ENCODE data around the gene ARHGEF28. TPM values are rescaled to one million over a fixed set of nuclear protein-coding genes. Genes with fewer than 3 reads are reported as not detected.

ARHGEF28 gene
- total RNA-seq, 2 experiments from 2014 or later, result not detected

DNA sequence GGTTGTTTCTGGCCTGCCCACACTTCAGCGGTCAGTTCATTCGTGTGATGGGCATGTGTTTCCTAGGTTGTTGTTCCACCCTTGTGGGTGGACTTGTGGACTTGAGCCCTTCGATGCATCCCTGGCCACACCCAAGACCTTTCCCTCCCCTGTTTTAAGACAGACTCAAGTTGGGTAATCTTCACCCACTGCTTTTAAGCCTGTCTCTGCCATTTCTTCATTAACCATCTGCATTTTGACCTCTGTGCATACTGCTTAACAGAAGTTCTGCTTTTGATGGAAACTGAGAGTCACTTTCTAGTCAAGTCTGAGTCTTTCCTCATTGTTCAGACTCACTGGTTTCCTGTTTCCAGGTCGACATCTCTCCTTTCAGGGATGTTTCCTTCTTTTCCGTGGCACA, 233.7 kb downstream of the ARHGEF28 start:
- no peak for DNase-seq (ENCODE audit: low spot score)
- Histone ChIP-seq H3K79me2 (ENCODE audit: insufficient read depth, low read depth, low read length) (no peaks in the 10 kb centered on the region), H3K4me1 (ENCODE audit: insufficient read depth, low read length, poor library complexity, severe bottlenecking) (no peaks in the 10 kb centered on the region), H4K20me1 (ENCODE audit: insufficient read depth, low read length) (no peaks in the 10 kb centered on the region), H3K27ac (ENCODE audit: low read depth, low read length, poor library complexity, severe bottlenecking) (no peak overlapping the region), H3K9me2 (ENCODE audit: insufficient read depth, low read length) (no peaks in the 10 kb centered on the region), H3K36me3 (ENCODE audit: insufficient read depth, low read length) (no peaks in the 10 kb centered on the region), H3K9me3 (ENCODE audit: low read length) (no peaks in the 10 kb centered on the region), H2AFZ (ENCODE audit: low read length) (no peak overlapping the region), H3K4me2 (ENCODE audit: low read length) (no peak overlapping the region), H3K4me3 (ENCODE audit: low read depth, low read length, poor library complexity, severe bottlenecking) (no peak overlapping the region)
- ChIA-PET POLR2A (no interaction called here), CTCF (ENCODE audit: unreplicated experiment) (no interaction called here)
- no peak for TF ChIP-seq EZH2phosphoT487 (IDR thresholded peaks at IDR 0.05; ENCODE audit: borderline replicate concordance, low read depth, low read length)
- TF ChIP-seq, protein P1, sequence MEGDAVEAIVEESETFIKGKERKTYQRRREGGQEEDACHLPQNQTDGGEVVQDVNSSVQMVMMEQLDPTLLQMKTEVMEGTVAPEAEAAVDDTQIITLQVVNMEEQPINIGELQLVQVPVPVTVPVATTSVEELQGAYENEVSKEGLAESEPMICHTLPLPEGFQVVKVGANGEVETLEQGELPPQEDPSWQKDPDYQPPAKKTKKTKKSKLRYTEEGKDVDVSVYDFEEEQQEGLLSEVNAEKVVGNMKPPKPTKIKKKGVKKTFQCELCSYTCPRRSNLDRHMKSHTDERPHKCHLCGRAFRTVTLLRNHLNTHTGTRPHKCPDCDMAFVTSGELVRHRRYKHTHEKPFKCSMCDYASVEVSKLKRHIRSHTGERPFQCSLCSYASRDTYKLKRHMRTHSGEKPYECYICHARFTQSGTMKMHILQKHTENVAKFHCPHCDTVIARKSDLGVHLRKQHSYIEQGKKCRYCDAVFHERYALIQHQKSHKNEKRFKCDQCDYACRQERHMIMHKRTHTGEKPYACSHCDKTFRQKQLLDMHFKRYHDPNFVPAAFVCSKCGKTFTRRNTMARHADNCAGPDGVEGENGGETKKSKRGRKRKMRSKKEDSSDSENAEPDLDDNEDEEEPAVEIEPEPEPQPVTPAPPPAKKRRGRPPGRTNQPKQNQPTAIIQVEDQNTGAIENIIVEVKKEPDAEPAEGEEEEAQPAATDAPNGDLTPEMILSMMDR (conservative IDR thresholded peaks at IDR 0.05; ENCODE audit: low read length), result no peak
- intact Hi-C loops (cut with micrococcal nuclease; ENCODE audit: unreplicated experiment), result no loop called here
- BruUV-seq (replicated peaks), result no TSS peak

DNA sequence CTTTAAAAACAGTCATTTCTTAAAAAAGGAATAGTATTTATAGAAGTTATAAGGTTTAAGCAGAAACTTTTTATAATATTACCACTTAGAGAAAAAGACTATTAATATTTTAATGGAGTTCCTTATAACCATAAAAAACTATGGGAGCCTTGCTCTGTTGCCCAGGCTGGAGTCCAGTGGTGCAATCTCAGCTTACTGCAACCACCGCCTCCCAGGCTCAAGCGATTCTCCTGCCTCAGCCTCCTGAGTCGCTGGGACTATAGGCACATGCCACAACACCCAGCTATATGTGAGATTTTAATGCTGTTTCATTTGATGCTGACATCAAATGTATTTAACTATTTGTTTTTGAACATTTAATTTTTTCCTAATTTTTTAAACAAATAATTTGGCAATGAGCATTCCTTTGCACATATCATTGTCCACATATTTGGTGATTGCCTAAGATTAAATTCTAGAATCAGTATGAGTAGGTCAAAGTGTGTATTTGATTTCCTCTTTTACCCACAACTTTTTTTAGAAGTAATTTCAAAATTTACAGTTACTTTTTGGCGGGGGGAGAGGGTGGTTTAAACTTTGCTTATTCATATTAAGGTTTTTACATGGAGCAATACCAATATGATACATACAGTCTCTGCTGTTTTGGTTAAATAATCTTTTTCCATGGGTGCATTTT, 235.5 kb downstream of the ARHGEF28 start:
- Histone ChIP-seq H3K79me2 (ENCODE audit: insufficient read depth, low read depth, low read length) (no peaks in the 10 kb centered on the region), H4K20me1 (ENCODE audit: insufficient read depth, low read length) (no peaks in the 10 kb centered on the region), H3K9me3 (ENCODE audit: low read length) (no peaks in the 10 kb centered on the region), H3K36me3 (ENCODE audit: insufficient read depth, low read length) (no peaks in the 10 kb centered on the region), H2AFZ (ENCODE audit: low read length) (no peak overlapping the region), H3K9me2 (ENCODE audit: insufficient read depth, low read length) (no peaks in the 10 kb centered on the region), H3K4me3 (ENCODE audit: low read depth, low read length, poor library complexity, severe bottlenecking) (no peak overlapping the region), H3K4me2 (ENCODE audit: low read length) (no peak overlapping the region), H3K27ac (ENCODE audit: low read depth, low read length, poor library complexity, severe bottlenecking) (no peak overlapping the region), H3K4me1 (ENCODE audit: insufficient read depth, low read length, poor library complexity, severe bottlenecking) (no peaks in the 10 kb centered on the region)
- no TSS peak for BruUV-seq (replicated peaks)
- TF ChIP-seq EZH2phosphoT487 (IDR thresholded peaks at IDR 0.05; ENCODE audit: borderline replicate concordance, low read depth, low read length), result no peak
- TF ChIP-seq, protein P1 (conservative IDR thresholded peaks at IDR 0.05; ENCODE audit: low read length), result no peak
- POLR2A ChIA-PET, result interaction anchor here (0.7 to 1.0 kb wide), 2 partner anchors 771 to 944 kb away, joined by 3 to 4 read pairs; no protein-coding TSS in a partner anchor
- no peak for DNase-seq (ENCODE audit: low spot score)
- intact Hi-C loops (cut with micrococcal nuclease; ENCODE audit: unreplicated experiment), result no loop called here
- CTCF ChIA-PET (ENCODE audit: unreplicated experiment), result no interaction called here

DNA sequence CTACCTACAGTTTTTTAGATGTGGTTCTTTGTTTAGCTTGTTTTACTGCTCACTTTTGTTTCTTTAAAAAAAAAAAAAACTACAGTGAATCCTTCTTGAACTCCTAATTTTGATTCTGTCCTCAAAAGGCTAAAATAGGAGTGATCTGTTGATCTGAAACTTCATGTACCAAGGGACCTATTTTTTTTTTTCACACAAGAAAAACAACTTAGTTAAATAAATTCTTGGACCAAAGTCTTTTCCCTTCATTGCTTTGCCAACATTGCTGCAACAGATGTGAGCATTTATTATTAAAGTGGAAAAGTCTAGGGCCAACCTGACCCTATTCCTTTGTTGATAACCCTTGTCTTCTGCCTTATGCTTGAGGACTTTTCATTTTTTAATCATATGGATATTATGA, 236.8 kb downstream of the ARHGEF28 start:
- Histone ChIP-seq H3K79me2 (ENCODE audit: insufficient read depth, low read depth, low read length) (no peaks in the 10 kb centered on the region), H3K4me2 (ENCODE audit: low read length) (no peak overlapping the region), H3K27ac (ENCODE audit: low read depth, low read length, poor library complexity, severe bottlenecking) (no peak overlapping the region), H4K20me1 (ENCODE audit: insufficient read depth, low read length) (no peaks in the 10 kb centered on the region), H2AFZ (ENCODE audit: low read length) (no peak overlapping the region), H3K4me1 (ENCODE audit: insufficient read depth, low read length, poor library complexity, severe bottlenecking) (no peaks in the 10 kb centered on the region), H3K9me2 (ENCODE audit: insufficient read depth, low read length) (no peaks in the 10 kb centered on the region), H3K36me3 (ENCODE audit: insufficient read depth, low read length) (no peaks in the 10 kb centered on the region), H3K9me3 (ENCODE audit: low read length) (no peaks in the 10 kb centered on the region), H3K4me3 (ENCODE audit: low read depth, low read length, poor library complexity, severe bottlenecking) (no peak overlapping the region)
- ChIA-PET POLR2A (interaction anchor here (1.0 kb wide), 1 partner anchor 770 kb away, joined by 4 read pairs; no protein-coding TSS in a partner anchor), CTCF (ENCODE audit: unreplicated experiment) (no interaction called here)
- TF ChIP-seq, protein P1 (conservative IDR thresholded peaks at IDR 0.05; ENCODE audit: low read length), result no peak
- TF ChIP-seq EZH2phosphoT487 (IDR thresholded peaks at IDR 0.05; ENCODE audit: borderline replicate concordance, low read depth, low read length), result no peak
- DNase-seq (ENCODE audit: low spot score), result no peak
- intact Hi-C loops (cut with micrococcal nuclease; ENCODE audit: unreplicated experiment), result no loop called here
- BruUV-seq (replicated peaks), result no TSS peak

Data from OCI-LY7 (cell line).